WTC11 (cell line): ENCODE results near the gene PKIB. TPM values are rescaled to one million over a fixed set of nuclear protein-coding genes. Genes with fewer than 3 reads are reported as not detected.

Source experiments
- ATAC-seq: fragments of 200-7000 bp; cut with Tn5 transposase; 2 replicates; pipeline ENCODE4 v1.10.0; 2021; ENCODE audit warnings: mild to moderate bottlenecking, moderate library complexity
- CTCF ChIA-PET: fragments of 300-600 bp; sonication (Branson Sonifier 250); formaldehyde crosslinking; loops from one replicate; lab custom pipeline; 2021; ENCODE audit warnings: antibody characterized with exemption; lab: Charles Lee
- POLR2A ChIA-PET: fragments of 350-600 bp; sonication (Branson Sonifier 250); formaldehyde crosslinking; loops from one replicate; lab custom pipeline; 2021; ENCODE audit warnings: antibody characterized with exemption; lab: Charles Lee
- DNase-seq: peaks from one replicate; pipeline ENCODE4 v3.0.0; 2021; ENCODE audit warnings: low spot score
- H3K27ac Mint-ChIP-seq: 2 replicates; pipeline ENCODE4 v1.8.0; 2021; ENCODE audit warnings: mixed read lengths
- H3K27me3 Mint-ChIP-seq: 2 replicates; pipeline ENCODE4 v1.8.0; 2021; ENCODE audit warnings: low read depth, mild to moderate bottlenecking, moderate library complexity, mixed read lengths
- H3K36me3 Mint-ChIP-seq: 2 replicates; pipeline ENCODE4 v1.8.0; 2021; ENCODE audit warnings: mixed read lengths
- H3K4me1 Mint-ChIP-seq: 2 replicates; pipeline ENCODE4 v1.8.0; 2022; ENCODE audit warnings: mixed read lengths
- H3K4me3 Mint-ChIP-seq: 2 replicates; pipeline ENCODE4 v1.8.0; 2021; ENCODE audit warnings: mild to moderate bottlenecking, moderate library complexity, mixed read lengths
- H3K9me3 Mint-ChIP-seq: 2 replicates; pipeline ENCODE4 v1.8.0; 2021; ENCODE audit warnings: mixed read lengths
- AFF4 ChIP-seq: sonication (generic); formaldehyde crosslinking; IDR thresholded peaks from 2 replicates; pipeline ENCODE4 v1.8.1; 2023; ENCODE audit warnings: mild to moderate bottlenecking, missing genetic modification reagents, borderline replicate concordance
- ATF2 ChIP-seq: sonication (generic); formaldehyde crosslinking; IDR thresholded peaks from 2 replicates; pipeline ENCODE4 v1.8.1; 2022; ENCODE audit warnings: low read depth, missing genetic modification reagents, borderline replicate concordance
- CBFB ChIP-seq: sonication (generic); formaldehyde crosslinking; IDR thresholded peaks from 2 replicates; pipeline ENCODE4 v1.8.1; 2022; ENCODE audit warnings: mild to moderate bottlenecking, low read depth, missing genetic modification reagents
- CREB1 ChIP-seq: sonication (generic); formaldehyde crosslinking; IDR thresholded peaks from 2 replicates; pipeline ENCODE4 v1.8.0; 2023; ENCODE audit warnings: mild to moderate bottlenecking, missing genetic modification reagents
- CREM ChIP-seq: sonication (generic); formaldehyde crosslinking; IDR thresholded peaks from 2 replicates; pipeline ENCODE4 v1.8.1; 2022; ENCODE audit warnings: mild to moderate bottlenecking, missing genetic modification reagents, moderate library complexity
- E2F4 ChIP-seq: sonication (generic); formaldehyde crosslinking; IDR thresholded peaks from 2 replicates; pipeline ENCODE4 v1.8.1; 2022; ENCODE audit warnings: low read depth, mild to moderate bottlenecking, moderate library complexity, missing genetic modification reagents, borderline replicate concordance
- ELF4 ChIP-seq: sonication (generic); formaldehyde crosslinking; IDR thresholded peaks from 2 replicates; pipeline ENCODE4 v1.8.1; 2022; ENCODE audit warnings: low read depth, mild to moderate bottlenecking, moderate library complexity, missing genetic modification reagents
- FOXK1 ChIP-seq: sonication (generic); formaldehyde crosslinking; IDR thresholded peaks from 2 replicates; pipeline ENCODE4 v1.8.0; 2022; ENCODE audit warnings: mild to moderate bottlenecking, moderate library complexity, missing genetic modification reagents
- FOXP1 ChIP-seq: sonication (generic); formaldehyde crosslinking; IDR thresholded peaks from 2 replicates; pipeline ENCODE4 v1.8.0; 2022; ENCODE audit warnings: missing genetic modification reagents, mild to moderate bottlenecking, moderate library complexity, borderline replicate concordance
- GRHL2 ChIP-seq: fragments of 250-450 bp; sonication (Bioruptor Pico); IDR thresholded peaks from 2 replicates; pipeline ENCODE4 v1.8.0; 2022; ENCODE audit warnings: mild to moderate bottlenecking, moderate library complexity; ENCODE audit not compliant: insufficient replicate concordance, severe bottlenecking
- GTF2I ChIP-seq: fragments of 250-450 bp; sonication (Bioruptor Pico); conservative IDR thresholded peaks from 2 replicates; pipeline ENCODE4 v1.4.0; 2021; ENCODE audit warnings: mild to moderate bottlenecking
- HMGA2 ChIP-seq: fragments of 250-450 bp; sonication (Bioruptor Pico); IDR thresholded peaks from 2 replicates; pipeline ENCODE4 v1.4.0; 2021; ENCODE audit warnings: mild to moderate bottlenecking, moderate library complexity
- MXD4 ChIP-seq: fragments of 250-450 bp; sonication (Bioruptor Pico); IDR thresholded peaks from 2 replicates; pipeline ENCODE4 v1.8.0; 2021; ENCODE audit warnings: mild to moderate bottlenecking, moderate library complexity, borderline replicate concordance
- NFATC4 ChIP-seq: fragments of 250-450 bp; sonication (Bioruptor Pico); IDR thresholded peaks from 2 replicates; pipeline ENCODE4 v1.9.0; 2021; ENCODE audit warnings: mild to moderate bottlenecking
- NFE2L1 ChIP-seq: sonication (generic); formaldehyde crosslinking; IDR thresholded peaks from 2 replicates; pipeline ENCODE4 v1.8.1; 2023; ENCODE audit warnings: missing genetic modification reagents
- NR1H2 ChIP-seq: sonication (generic); formaldehyde crosslinking; IDR thresholded peaks from 2 replicates; pipeline ENCODE4 v1.9.0; 2021; ENCODE audit warnings: mild to moderate bottlenecking, moderate library complexity, missing genetic modification reagents
- NR2C2 ChIP-seq: sonication (generic); formaldehyde crosslinking; IDR thresholded peaks from 2 replicates; pipeline ENCODE4 v1.8.0; 2022; ENCODE audit warnings: mild to moderate bottlenecking, missing genetic modification reagents
- PRRX2 ChIP-seq: fragments of 250-450 bp; sonication (Bioruptor Pico); IDR thresholded peaks from 2 replicates; pipeline ENCODE4 v1.8.0; 2021; ENCODE audit warnings: mild to moderate bottlenecking
- SMAD4 ChIP-seq: sonication (generic); formaldehyde crosslinking; IDR thresholded peaks from 2 replicates; pipeline ENCODE4 v1.8.0; 2022; ENCODE audit warnings: mild to moderate bottlenecking, missing genetic modification reagents
- SOX15 ChIP-seq: fragments of 250-450 bp; sonication (Bioruptor Pico); IDR thresholded peaks from 2 replicates; pipeline ENCODE4 v1.9.0; 2021; ENCODE audit warnings: mild to moderate bottlenecking
- TCF7 ChIP-seq: sonication (generic); formaldehyde crosslinking; IDR thresholded peaks from 2 replicates; pipeline ENCODE4 v1.8.0; 2022; ENCODE audit warnings: mild to moderate bottlenecking, low read depth, missing genetic modification reagents, moderate library complexity
- TEAD1 ChIP-seq: sonication (generic); formaldehyde crosslinking; IDR thresholded peaks from 2 replicates; pipeline ENCODE4 v1.8.0; 2022; ENCODE audit warnings: mild to moderate bottlenecking, missing genetic modification reagents
- ZNF138 ChIP-seq: sonication (generic); formaldehyde crosslinking; conservative IDR thresholded peaks from 2 replicates; pipeline ENCODE4 v1.8.1; 2022; ENCODE audit warnings: mild to moderate bottlenecking, moderate library complexity, missing genetic modification reagents
- ZNF232 ChIP-seq: sonication (generic); formaldehyde crosslinking; IDR thresholded peaks from 2 replicates; pipeline ENCODE4 v1.8.0; 2022; ENCODE audit warnings: mild to moderate bottlenecking, missing genetic modification reagents
- ZNF317 ChIP-seq: sonication (generic); formaldehyde crosslinking; IDR thresholded peaks from 2 replicates; pipeline ENCODE4 v1.8.1; 2023; ENCODE audit warnings: low read depth, mild to moderate bottlenecking, moderate library complexity, missing genetic modification reagents, borderline replicate concordance
- ZNF423 ChIP-seq: fragments of 250-450 bp; sonication (Bioruptor Pico); IDR thresholded peaks from 2 replicates; pipeline ENCODE4 v2.1.2; 2022; ENCODE audit warnings: mild to moderate bottlenecking, moderate library complexity
- total RNA-seq: library from RNA; stranded (reverse); gene quantifications from 3 replicates; pipeline ENCODE4 v1.2.3, GENCODE V29; 2021
- TF ChIP-seq, protein P1 (sequence below): sonication (generic); formaldehyde crosslinking; conservative IDR thresholded peaks from 2 replicates; pipeline ENCODE4 v1.8.1; 2023; ENCODE audit warnings: mild to moderate bottlenecking, low read depth, missing genetic modification reagents, moderate library complexity
- TF ChIP-seq, protein P2 (sequence below): sonication (generic); formaldehyde crosslinking; IDR thresholded peaks from 2 replicates; pipeline ENCODE4 v1.8.0; 2022; ENCODE audit warnings: mild to moderate bottlenecking, missing genetic modification reagents

PKIB gene
- total RNA-seq, 1 experiment from 2014 or later = 26.4 TPM

DNA sequence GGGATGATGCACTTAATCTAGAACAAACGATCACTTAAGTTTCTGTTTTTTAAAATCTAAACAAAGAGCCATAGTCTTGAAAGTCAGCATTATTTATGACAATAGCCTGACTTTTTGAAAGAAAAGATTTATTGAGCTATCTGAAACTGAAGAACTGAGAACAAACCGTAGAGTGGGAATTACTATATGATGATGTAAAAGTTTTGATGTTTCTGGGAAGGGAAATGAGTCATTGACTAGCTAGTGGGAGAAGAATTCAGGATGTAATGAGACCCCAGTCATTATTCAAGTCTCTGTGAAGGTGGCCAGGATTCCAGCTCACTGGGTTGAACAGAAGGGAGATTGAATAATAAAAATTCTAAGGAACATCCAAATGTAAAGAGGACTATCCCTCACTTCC lies 85.9 kb downstream of the PKIB start (continued):
- TF ChIP-seq NFE2L1 = no peak
- no peak for TF ChIP-seq NR1H2 (CRISPR knock-in tag)
- no peak for TF ChIP-seq ELF4 (CRISPR knock-in tag)
- no peak for TF ChIP-seq CBFB (CRISPR knock-in tag)
- TF ChIP-seq, protein P1, sequence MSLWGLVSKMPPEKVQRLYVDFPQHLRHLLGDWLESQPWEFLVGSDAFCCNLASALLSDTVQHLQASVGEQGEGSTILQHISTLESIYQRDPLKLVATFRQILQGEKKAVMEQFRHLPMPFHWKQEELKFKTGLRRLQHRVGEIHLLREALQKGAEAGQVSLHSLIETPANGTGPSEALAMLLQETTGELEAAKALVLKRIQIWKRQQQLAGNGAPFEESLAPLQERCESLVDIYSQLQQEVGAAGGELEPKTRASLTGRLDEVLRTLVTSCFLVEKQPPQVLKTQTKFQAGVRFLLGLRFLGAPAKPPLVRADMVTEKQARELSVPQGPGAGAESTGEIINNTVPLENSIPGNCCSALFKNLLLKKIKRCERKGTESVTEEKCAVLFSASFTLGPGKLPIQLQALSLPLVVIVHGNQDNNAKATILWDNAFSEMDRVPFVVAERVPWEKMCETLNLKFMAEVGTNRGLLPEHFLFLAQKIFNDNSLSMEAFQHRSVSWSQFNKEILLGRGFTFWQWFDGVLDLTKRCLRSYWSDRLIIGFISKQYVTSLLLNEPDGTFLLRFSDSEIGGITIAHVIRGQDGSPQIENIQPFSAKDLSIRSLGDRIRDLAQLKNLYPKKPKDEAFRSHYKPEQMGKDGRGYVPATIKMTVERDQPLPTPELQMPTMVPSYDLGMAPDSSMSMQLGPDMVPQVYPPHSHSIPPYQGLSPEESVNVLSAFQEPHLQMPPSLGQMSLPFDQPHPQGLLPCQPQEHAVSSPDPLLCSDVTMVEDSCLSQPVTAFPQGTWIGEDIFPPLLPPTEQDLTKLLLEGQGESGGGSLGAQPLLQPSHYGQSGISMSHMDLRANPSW = no peak
- TF ChIP-seq SMAD4 (CRISPR knock-in tag) = no peak
- no peak for TF ChIP-seq CREM
- TF ChIP-seq ZNF232 (CRISPR knock-in tag) = no peak
- no peak for TF ChIP-seq ZNF423 (CRISPR knock-in tag)
- no peak for TF ChIP-seq PRRX2
- no peak for TF ChIP-seq TEAD1 (CRISPR knock-in tag)
- no peak for TF ChIP-seq HMGA2 (CRISPR knock-in tag)
- TF ChIP-seq CREB1 (CRISPR knock-in tag) = no peak
- no peak for TF ChIP-seq GTF2I
- no peak for TF ChIP-seq AFF4 (CRISPR knock-in tag)

DNA sequence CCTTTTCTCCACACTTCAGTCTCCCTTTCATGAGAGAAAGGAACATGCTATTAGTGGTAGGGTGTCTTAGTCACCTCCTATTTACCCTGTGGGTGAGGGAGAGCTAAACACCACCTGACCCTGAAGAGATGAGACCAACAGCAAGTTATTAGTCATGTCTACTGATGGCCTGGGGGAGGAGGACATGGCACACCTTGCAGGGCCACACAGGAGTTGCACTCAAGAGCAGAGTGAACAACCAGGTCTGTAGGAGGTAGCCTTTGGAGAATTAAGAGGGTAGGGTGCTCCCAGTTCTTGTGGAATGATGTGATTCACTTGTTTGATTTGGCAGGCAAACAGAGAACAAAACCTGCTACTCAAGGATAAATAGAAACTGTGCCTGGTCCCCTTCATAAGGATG lies 86.6 kb downstream of the PKIB start:
- POLR2A ChIA-PET = no interaction called here
- Mint-ChIP-seq H3K9me3 (peaks cover 4% of the 10 kb centered on the region; the same call in 1 of the 2 replicates), H3K27me3 (no peaks in the 10 kb centered on the region), H3K36me3 (no peaks in the 10 kb centered on the region), H3K27ac (no peak overlapping the region), H3K4me3 (no peak overlapping the region), H3K4me1 (peaks cover 37% of the 10 kb centered on the region)
- ATAC-seq (no peak), DNase-seq (no peak)
- CTCF ChIA-PET = no interaction called here
- TF ChIP-seq NR2C2 (CRISPR knock-in tag) = no peak
- TF ChIP-seq ZNF317 (CRISPR knock-in tag) = no peak
- no peak for TF ChIP-seq ZNF232 (CRISPR knock-in tag)
- no peak for TF ChIP-seq GTF2I
- no peak for TF ChIP-seq MXD4
- no peak for TF ChIP-seq NFATC4
- no peak for TF ChIP-seq TEAD1 (CRISPR knock-in tag)
- TF ChIP-seq TCF7 = no peak
- no peak for TF ChIP-seq E2F4
- TF ChIP-seq ZNF138 (CRISPR knock-in tag) = no peak
- TF ChIP-seq FOXP1 (CRISPR knock-in tag) = no peak
- TF ChIP-seq GRHL2 (CRISPR knock-in tag) = no peak
- no peak for TF ChIP-seq FOXK1 (CRISPR knock-in tag)
- no peak for TF ChIP-seq PRRX2
- TF ChIP-seq SOX15 = no peak
- no peak for TF ChIP-seq ATF2 (CRISPR knock-in tag)
- TF ChIP-seq, protein P2, sequence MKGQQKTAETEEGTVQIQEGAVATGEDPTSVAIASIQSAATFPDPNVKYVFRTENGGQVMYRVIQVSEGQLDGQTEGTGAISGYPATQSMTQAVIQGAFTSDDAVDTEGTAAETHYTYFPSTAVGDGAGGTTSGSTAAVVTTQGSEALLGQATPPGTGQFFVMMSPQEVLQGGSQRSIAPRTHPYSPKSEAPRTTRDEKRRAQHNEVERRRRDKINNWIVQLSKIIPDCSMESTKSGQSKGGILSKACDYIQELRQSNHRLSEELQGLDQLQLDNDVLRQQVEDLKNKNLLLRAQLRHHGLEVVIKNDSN = no peak
